H1 (cell line): Measurements from ENCODE around the gene RPL37. TPM values are rescaled to one million over a fixed set of nuclear protein-coding genes. Genes with fewer than 3 reads are reported as not detected.

Source experiments
- CTCF ChIA-PET: fragments of 300-600 bp; sonication (Branson Sonifier 250); formaldehyde crosslinking; loops from one replicate; lab custom pipeline; 2021; ENCODE audit not compliant: partially characterized antibody; lab: Charles Lee
- POLR2A ChIA-PET: fragments of 300-600 bp; sonication (Branson Sonifier 250); formaldehyde crosslinking; loops from one replicate; lab custom pipeline; 2021; ENCODE audit warnings: inconsistent platforms; ENCODE audit not compliant: partially characterized antibody; lab: Charles Lee
- DNase-seq, 2 experiments: peaks; one replicate each; pipeline versions ENCODE4 v3.0.0 to v3.0.0-alpha.2; 2010 to 2022; ENCODE audit warnings: low spot score in 2 of 2, low read depth in 1 of 2, mixed read lengths in 1 of 2
- FAIRE-seq: peaks from 2 replicates; lab custom pipeline; 2011; peaks lifted over from hg19 to GRCh38; lab: Jason Lieb, UNC
- H2AFZ ChIP-seq: 2 replicates; pipeline ENCODE4 v1.8.1; 2012; ENCODE audit warnings: low read length, inconsistent platforms
- H2AK5ac ChIP-seq: 2 replicates; pipeline ENCODE4 v1.6.1; 2013; ENCODE audit warnings: low read depth, low read length
- H2BK120ac ChIP-seq: replicated peaks from 2 replicates; pipeline ENCODE3; 2013; ENCODE audit warnings: low read depth, low read length, inconsistent platforms
- H2BK12ac ChIP-seq: 2 replicates; pipeline ENCODE4 v1.6.1; 2013; ENCODE audit warnings: low read depth, low read length
- H2BK15ac ChIP-seq: 2 replicates; pipeline ENCODE4 v1.6.1; 2013; ENCODE audit warnings: low read length
- H2BK20ac ChIP-seq: 2 replicates; pipeline ENCODE4 v1.6.1; 2013; ENCODE audit warnings: low read length
- H2BK5ac ChIP-seq: 2 replicates; pipeline ENCODE4 v1.6.1; 2013; ENCODE audit warnings: low read depth, low read length
- H3K14ac ChIP-seq: 2 replicates; pipeline ENCODE4 v1.6.1; 2013; ENCODE audit warnings: inconsistent platforms; ENCODE audit not compliant: insufficient read length
- H3K18ac ChIP-seq: 2 replicates; pipeline ENCODE4 v1.6.1; 2013; ENCODE audit warnings: low read length; ENCODE audit errors: extremely low read depth
- H3K23ac ChIP-seq: 2 replicates; pipeline ENCODE4 v1.6.1; 2013; ENCODE audit warnings: inconsistent platforms; ENCODE audit not compliant: insufficient read length
- H3K23me2 ChIP-seq: 2 replicates; pipeline ENCODE4 v1.6.1; 2013; ENCODE audit warnings: low read depth, low read length
- H3K27ac ChIP-seq: 2 replicates; pipeline ENCODE4 v1.6.1; 2011; ENCODE audit warnings: low read depth, low read length, inconsistent platforms
- H3K27me3 ChIP-seq, 4 experiments: replicated peaks in 1 of 4; 1 replicate in 1 of 4; 2 replicates in 3 of 4; pipeline versions ENCODE4 v1.6.1 to v1.8.1; 2011 to 2013; ENCODE audit warnings: low read length in 3 of 4, mild to moderate bottlenecking in 3 of 4, inconsistent platforms in 2 of 4, mixed read lengths in 2 of 4, moderate library complexity in 1 of 4; ENCODE audit not compliant: control insufficient read depth in 3 of 4, insufficient read depth in 3 of 4; ENCODE audit errors: extremely low read depth in 1 of 4
- H3K36me3 ChIP-seq, 4 experiments: 2 replicates each; pipeline versions ENCODE4 v1.6.1 to v1.8.1; 2011 to 2013; ENCODE audit warnings: mild to moderate bottlenecking in 4 of 4, low read length in 3 of 4, moderate library complexity in 2 of 4, control low read depth in 1 of 4, inconsistent platforms in 1 of 4; ENCODE audit not compliant: insufficient read depth in 4 of 4, control insufficient read depth in 2 of 4
- H3K4ac ChIP-seq: replicated peaks from 2 replicates; pipeline ENCODE3; 2013; ENCODE audit warnings: low read length, low read depth, mixed read lengths, inconsistent platforms; ENCODE audit not compliant: insufficient read length
- H3K4me1 ChIP-seq, 4 experiments: replicated peaks in 1 of 4; 1 replicate in 1 of 4; 2 replicates in 3 of 4; pipeline versions ENCODE4 v1.6.1 to v1.8.1; 2011 to 2013; ENCODE audit warnings: low read length in 3 of 4, inconsistent platforms in 2 of 4, mixed read lengths in 1 of 4; ENCODE audit not compliant: insufficient read depth in 4 of 4, control insufficient read depth in 3 of 4
- H3K4me2 ChIP-seq, 2 experiments: 2 replicates each; pipeline versions ENCODE4 v1.6.1 to v1.8.1; 2011 to 2013; ENCODE audit warnings: low read depth in 2 of 2, low read length in 2 of 2, control low read depth in 1 of 2, inconsistent platforms in 1 of 2, mild to moderate bottlenecking in 1 of 2; ENCODE audit not compliant: insufficient read depth in 1 of 2
- H3K4me3 ChIP-seq, 4 experiments: fragments of 200-600, 300-600 bp in 1 of 4; sonication (generic), shearing (Covaris generic), sonication (Bioruptor Twin) in 1 of 4; 2 replicates each; pipeline versions ENCODE4 v1.5.1 to v1.8.1; 2011 to 2016; ENCODE audit warnings: low read length in 4 of 4, low read depth in 3 of 4, control low read depth in 2 of 4, inconsistent platforms in 2 of 4, mild to moderate bottlenecking in 2 of 4, mixed read lengths in 1 of 4, moderate library complexity in 1 of 4; ENCODE audit not compliant: insufficient read depth in 2 of 4; ENCODE audit errors: extremely low read depth in 1 of 4
- H3K56ac ChIP-seq: replicated peaks from 2 replicates; pipeline ENCODE3; 2013; ENCODE audit warnings: low read depth, mild to moderate bottlenecking, mixed read lengths, low read length, inconsistent platforms; ENCODE audit not compliant: insufficient read length
- H3K79me1 ChIP-seq: 2 replicates; pipeline ENCODE4 v1.6.1; 2013; ENCODE audit warnings: low read depth, low read length, control low read depth
- H3K79me2 ChIP-seq, 2 experiments: 2 replicates each; pipeline versions ENCODE4 v1.6.1 to v1.8.1; 2012 to 2013; ENCODE audit warnings: low read length in 2 of 2, mild to moderate bottlenecking in 2 of 2, inconsistent platforms in 1 of 2; ENCODE audit not compliant: insufficient read depth in 2 of 2, control insufficient read depth in 1 of 2
- H3K9ac ChIP-seq, 4 experiments: replicated peaks in 1 of 4; 1 replicate in 1 of 4; 2 replicates in 3 of 4; pipeline versions ENCODE4 v1.6.1 to v1.8.1; 2011 to 2013; ENCODE audit warnings: low read depth in 3 of 4, low read length in 3 of 4, control low read depth in 2 of 4, mild to moderate bottlenecking in 2 of 4, moderate library complexity in 2 of 4, inconsistent platforms in 1 of 4; ENCODE audit errors: extremely low read depth in 1 of 4
- H3K9me3 ChIP-seq, 2 experiments: 2 replicates each; pipeline versions ENCODE4 v1.6.1 to v1.8.1; 2012 to 2013; ENCODE audit warnings: mild to moderate bottlenecking in 2 of 2, moderate library complexity in 2 of 2, control low read depth in 1 of 2, inconsistent platforms in 1 of 2, low read depth in 1 of 2, low read length in 1 of 2, mixed read lengths in 1 of 2; ENCODE audit not compliant: insufficient read depth in 2 of 2
- H4K20me1 ChIP-seq, 2 experiments: replicated peaks in 1 of 2; 2 replicates each; pipeline versions ENCODE3 to v1.8.1; 2011 to 2013; ENCODE audit warnings: inconsistent platforms in 2 of 2, low read length in 2 of 2, mild to moderate bottlenecking in 1 of 2; ENCODE audit not compliant: insufficient read depth in 2 of 2, control insufficient read depth in 1 of 2
- H4K5ac ChIP-seq: 2 replicates; pipeline ENCODE4 v1.6.1; 2013; ENCODE audit warnings: low read length, low read depth, mixed read lengths, inconsistent platforms; ENCODE audit not compliant: insufficient read length
- H4K8ac ChIP-seq: 2 replicates; pipeline ENCODE4 v1.8.0; 2013; ENCODE audit warnings: mild to moderate bottlenecking, moderate library complexity, low read length, inconsistent platforms; ENCODE audit not compliant: insufficient read depth; ENCODE audit errors: extremely low read depth
- H4K91ac ChIP-seq: replicated peaks from 2 replicates; pipeline ENCODE3; 2013; ENCODE audit warnings: low read length, mixed read lengths, inconsistent platforms; ENCODE audit not compliant: insufficient read length
- CBX8 ChIP-seq: fragments of 300-800, 300-1000 bp; sonication (generic); IDR thresholded peaks from 2 replicates; pipeline ENCODE4 v1.7.1; 2016; ENCODE audit warnings: low read depth, low read length, borderline replicate concordance
- CREB1 ChIP-seq: IDR thresholded peaks from 2 replicates; pipeline ENCODE4 v1.6.1; 2012; ENCODE audit warnings: inconsistent platforms
- HDAC2 ChIP-seq, 2 experiments: fragments of 300-600 bp in 1 of 2; sonication (generic) in 1 of 2; IDR thresholded peaks; 2 replicates each; pipeline ENCODE4 v1.6.1; 2011 to 2012; ENCODE audit warnings: low read depth in 2 of 2, low read length in 2 of 2, mild to moderate bottlenecking in 2 of 2, moderate library complexity in 2 of 2, borderline replicate concordance in 1 of 2, inconsistent platforms in 1 of 2
- PHF8 ChIP-seq: fragments of 200-600 bp; sonication (generic); conservative IDR thresholded peaks from 2 replicates; pipeline ENCODE4 v1.7.1; 2012; ENCODE audit warnings: low read depth, mild to moderate bottlenecking, inconsistent platforms, low read length, moderate library complexity
- RAD21 ChIP-seq, 2 experiments: IDR thresholded peaks in 1 of 2; conservative IDR thresholded peaks in 1 of 2; 2 replicates each; pipeline ENCODE4 v1.6.1; 2011; ENCODE audit warnings: low read depth in 2 of 2, low read length in 2 of 2, improper control_type of control experiment in 1 of 2, inconsistent platforms in 1 of 2, mild to moderate bottlenecking in 1 of 2, moderate library complexity in 1 of 2
- RXRA ChIP-seq: IDR thresholded peaks from 2 replicates; pipeline ENCODE4 v1.6.1; 2011; ENCODE audit warnings: low read depth, mild to moderate bottlenecking, low read length, moderate library complexity; ENCODE audit not compliant: insufficient read depth
- USF2 ChIP-seq: IDR thresholded peaks from 2 replicates; pipeline ENCODE4 v1.6.1; 2011; ENCODE audit warnings: low read length, improper control_type of control experiment
- WGBS, 2 experiments: shearing (Covaris generic) in 1 of 2; methylation state at CpG; one replicate each; pipeline versions ENCODE4 v1.1.6 to v1.1.7; 2013 to 2015; ENCODE audit warnings: low lambda C conversion rate in 2 of 2, mixed read lengths in 2 of 2, inconsistent platforms in 1 of 2, low coverage in 1 of 2, missing lambda C conversion rate in 1 of 2; ENCODE audit not compliant: insufficient replicate concordance in 2 of 2, insufficient coverage in 1 of 2, insufficient read length in 1 of 2; ENCODE audit errors: extremely low coverage in 1 of 2, missing lambda C conversion rate in 1 of 2; 5-methylcytosine and 5-hydroxymethylcytosine counted together
- polyA plus RNA-seq, 7 experiments: library from polyadenylated mRNA; depleted of rRNA in 3 of 7; stranded (reverse) in 5 of 7; unstranded in 2 of 7; fragments of >200 nt in 5 of 7; fragments of 200-250 nt in 2 of 7; gene quantifications; 1 replicate in 5 of 7; 2 replicates in 1 of 7; 4 replicates in 1 of 7; pipeline versions ENCODE4 v1.2.1 to v1.2.3, GENCODE V29; 2011 to 2013; ENCODE audit warnings: missing spikeins in 2 of 7, mixed read lengths in 2 of 7
- total RNA-seq: library from RNA; stranded (reverse); fragmentation: NEBNext Ultra II Directional; extraction: Animal tissue kit (Norgen Biotek cat#: 25700); gene quantifications from 2 replicates; pipeline ENCODE4 v1.2.1, GENCODE V29; 2021

The RPL37 gene
- total and polyA plus RNA-seq, 2 of the 8 experiments (the other 6 are each of a cell fraction or from before 2014, with no cell fraction given): 467 to 1,534 TPM

GRCh38 chr5:40798012-40798800 lies 36.8 kb downstream of the RPL37 start, which contains the start of gene PRKAA1:
Gene PRKAA1, minus strand, starts transcription at chr5:40798374. Its CDS starts 185 bp downstream, at chr5:40798189.
- Histone ChIP-seq H3K27ac (peak within 1 kb of the TSS; percentile 95), H3K4ac (peak within 1 kb of the TSS; percentile 91), H2AK5ac (no peak within 1 kb of the TSS), H2BK20ac (no peak within 1 kb of the TSS), H3K18ac (peak within 1 kb of the TSS; percentile 95; the same call in 1 of the 2 replicates), H2BK12ac (peak within 1 kb of the TSS; percentile 97; the same call in 1 of the 2 replicates), H4K8ac (peak within 1 kb of the TSS; percentile 96), H3K56ac (peak within 1 kb of the TSS; percentile 96), H4K20me1 (peaks cover 0 to 3% of the 10 kb centered on the region in 2 experiments), H3K4me2 (peak within 1 kb of the TSS; percentile 51 to 81), H3K9me3 (no peaks in the 10 kb centered on the region; a peak in 1 of 4 replicates), H3K4me3 (peak within 1 kb of the TSS; percentile 68 to 98 (median 92)), H3K4me1 (peaks cover 0 to 5% (median 0%) of the 10 kb centered on the region in 4 experiments; a peak in 2 of 7 replicates), H3K9ac (peak within 1 kb of the TSS; percentile 87 to 98 (median 96)), H2BK120ac (peak within 1 kb of the TSS; percentile 38), H3K14ac (no peak within 1 kb of the TSS), H3K79me1 (no peaks in the 10 kb centered on the region; the same call in 1 of the 2 replicates), H3K36me3 (no peaks in the 10 kb centered on the region; a peak in 1 of 8 replicates), H3K79me2 (peaks cover 25 to 44% of the 10 kb centered on the region in 2 experiments), H2AFZ (peak within 1 kb of the TSS; percentile 92), H4K5ac (peak within 1 kb of the TSS; percentile 97), H4K91ac (peak within 1 kb of the TSS; percentile 97), H2BK15ac (no peak within 1 kb of the TSS), H3K23me2 (no peaks in the 10 kb centered on the region; the same call in 1 of the 2 replicates), H3K27me3 (no peaks in the 10 kb centered on the region), H2BK5ac (peak within 1 kb of the TSS; percentile 93), H3K23ac (no peak within 1 kb of the TSS)
- FAIRE-seq (no peak), DNase-seq (peak; percentile 58 to 95)
- POLR2A ChIA-PET: interaction anchor here (0.6 to 1.5 kb wide), 12 partner anchors 8 to 73 kb away, joined by 3 to 5 read pairs (median 3); no protein-coding TSS in a partner anchor
- CTCF ChIA-PET: interaction anchor here (0.5 to 1.7 kb wide), 8 partner anchors 10 to 22 kb away, joined by 3 to 7 read pairs (median 3); no protein-coding TSS in a partner anchor
- 1% methylated on average over 30 of the region's 70 CpGs; no CpG with 5 or more reads in 1 of the 2 experiments for WGBS, 2 experiments
- TF ChIP-seq PHF8 (peak; percentile 86), CREB1 (peak; percentile 92), HDAC2 (IDR thresholded peaks at IDR 0.05; ENCODE audit: borderline replicate concordance in 1 of 2, low read depth in 2 of 2, low read length in 2 of 2) (0 out of 4 replicates have a peak, but pooled peaks of 1 of the 2 experiments have one; percentile 89), CBX8 (no peak), RXRA (no peak), USF2 (no peak), RAD21 (IDR thresholded peaks at IDR 0.05 in 1 of 2, conservative IDR thresholded peaks at IDR 0.05 in 1 of 2; ENCODE audit: low read depth in 2 of 2, low read length in 2 of 2) (peak; percentile 25 to 43; a peak in 3 of 4 replicates)
